ENCODE results near the gene CABLES2. TPM values are rescaled to one million over a fixed set of nuclear protein-coding genes. Genes with fewer than 3 reads are reported as not detected.

Gene CABLES2
- total and polyA plus RNA-seq, 4 experiments from 2014 or later, result 0.45 to 7.5 (median 3.8) TPM

DNA sequence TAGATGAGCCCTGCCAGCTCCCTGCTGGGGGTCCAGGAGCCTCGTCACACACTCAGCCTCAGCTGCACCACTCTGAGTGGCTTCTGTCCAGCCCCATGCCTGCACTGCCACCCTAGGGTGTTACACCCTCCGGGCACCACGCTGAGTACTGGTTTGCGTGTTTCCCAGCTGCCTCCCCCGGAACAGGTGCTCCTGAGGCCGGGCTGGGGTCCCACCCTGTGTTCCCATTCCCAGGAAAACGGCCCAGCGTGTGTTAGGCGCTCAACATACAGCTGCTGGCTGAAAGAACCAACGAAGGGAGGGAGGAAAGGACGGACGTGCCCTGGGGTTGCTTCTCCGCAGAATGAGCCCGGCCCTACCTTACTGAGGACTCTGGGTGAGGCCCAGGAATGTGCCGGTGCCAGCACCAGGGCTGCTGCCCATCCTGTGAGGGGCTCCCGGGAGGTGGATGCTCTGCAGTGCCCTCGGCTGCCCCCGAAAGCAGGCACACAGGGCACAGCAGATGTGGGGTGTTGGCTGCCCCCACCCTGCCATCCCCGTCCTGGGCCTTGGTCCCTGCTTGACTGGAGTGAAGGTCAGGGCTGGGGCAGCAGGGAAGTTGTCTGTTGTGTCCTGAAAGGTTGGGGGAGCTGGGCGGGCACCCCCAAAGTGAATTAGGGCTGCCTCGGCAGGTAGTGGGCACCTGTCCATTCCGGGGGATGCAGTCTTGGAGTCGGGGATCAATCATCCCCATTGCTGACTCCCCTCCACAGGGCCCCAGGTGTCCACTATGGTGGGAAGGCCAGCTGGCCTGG is 56.3 kb downstream of the CABLES2 start:
- CTCF ChIA-PET (ENCODE audit: partially characterized antibody), result no interaction called here
- H3K4me3 ChIP-seq (ENCODE audit: low read length in 2 of 2), result no peak overlapping the region
- no peaks in the 10 kb centered on the region for H3K9me3 ChIP-seq (ENCODE audit: control insufficient read depth in 1 of 2, low read length in 2 of 2)
- no peaks in the 10 kb centered on the region for H3K27me3 ChIP-seq (ENCODE audit: insufficient read depth, low read length)
- no peaks in the 10 kb centered on the region for H3K4me1 ChIP-seq (ENCODE audit: insufficient read depth, low read length)
- POLR2A ChIA-PET (ENCODE audit: partially characterized antibody), result no interaction called here
- DNase-seq, result peak in 1 of 5 donors; percentile 16
- H3K9me3 Mint-ChIP-seq, result peaks cover 0 to 10% (median 6%) of the 10 kb centered on the region in 8 donors
- no peak overlapping the region for H3K27ac Mint-ChIP-seq
- peaks cover 0 to 3% (median under 1%) of the 10 kb centered on the region in 4 donors for H3K4me1 Mint-ChIP-seq
- H3K27ac ChIP-seq (ENCODE audit: low read depth, low read length), result no peak overlapping the region
- H3K27me3 Mint-ChIP-seq, result no peaks in the 10 kb centered on the region
- H3K4me3 Mint-ChIP-seq, result no peak overlapping the region
- intact Hi-C loops (cut with micrococcal nuclease), result no loop called here
- H3K36me3 Mint-ChIP-seq, result no peaks in the 10 kb centered on the region
- no peaks in the 10 kb centered on the region for H3K36me3 ChIP-seq (ENCODE audit: insufficient read depth, low read length)

DNA sequence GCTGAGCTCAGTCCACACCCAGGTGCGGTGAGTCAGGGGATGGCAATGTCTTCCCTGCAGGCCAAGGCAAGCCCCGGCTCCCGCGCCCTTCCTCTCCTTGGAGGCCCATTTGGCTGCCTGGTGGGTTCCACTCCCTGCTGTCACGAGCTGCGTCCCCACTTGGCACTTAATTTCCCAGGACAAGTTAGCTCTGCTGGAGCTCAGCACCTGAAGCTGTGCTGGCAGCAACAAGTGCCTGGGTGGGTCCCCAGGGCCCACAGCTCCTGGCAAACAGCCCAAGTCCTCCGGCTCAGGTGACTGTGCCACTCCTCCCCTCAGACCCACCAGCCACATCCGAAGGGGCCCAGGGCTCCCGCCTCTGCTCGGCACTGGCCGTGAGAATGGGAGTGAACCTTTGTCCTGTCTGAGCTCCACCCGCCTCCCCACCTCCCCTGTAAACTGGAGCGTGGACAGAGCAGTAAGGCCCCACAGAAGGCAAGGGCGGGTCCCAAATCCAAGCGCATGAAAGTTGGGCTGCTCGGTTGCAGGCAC is 56.9 kb downstream of the CABLES2 start:
- Histone ChIP-seq H3K27ac (ENCODE audit: low read depth, low read length) (no peak overlapping the region), H3K4me1 (ENCODE audit: insufficient read depth, low read length) (no peaks in the 10 kb centered on the region), H3K4me3 (ENCODE audit: low read length in 2 of 2) (no peak overlapping the region), H3K27me3 (ENCODE audit: insufficient read depth, low read length) (no peaks in the 10 kb centered on the region), H3K36me3 (ENCODE audit: insufficient read depth, low read length) (no peaks in the 10 kb centered on the region), H3K9me3 (ENCODE audit: control insufficient read depth in 1 of 2, low read length in 2 of 2) (no peaks in the 10 kb centered on the region)
- Mint-ChIP-seq H3K27ac (peak overlapping the region in 1 of 7 donors; percentile 57), H3K36me3 (no peaks in the 10 kb centered on the region), H3K27me3 (no peaks in the 10 kb centered on the region), H3K4me1 (peaks cover 0 to 3% (median under 1%) of the 10 kb centered on the region in 4 donors), H3K9me3 (peaks cover 0 to 10% (median 6%) of the 10 kb centered on the region in 8 donors), H3K4me3 (no peak overlapping the region)
- ChIA-PET POLR2A (ENCODE audit: partially characterized antibody) (no interaction called here), CTCF (ENCODE audit: partially characterized antibody) (no interaction called here)
- DNase-seq, result peak in 1 of 5 donors; percentile 13
- intact Hi-C loops (cut with micrococcal nuclease), result no loop called here

DNA sequence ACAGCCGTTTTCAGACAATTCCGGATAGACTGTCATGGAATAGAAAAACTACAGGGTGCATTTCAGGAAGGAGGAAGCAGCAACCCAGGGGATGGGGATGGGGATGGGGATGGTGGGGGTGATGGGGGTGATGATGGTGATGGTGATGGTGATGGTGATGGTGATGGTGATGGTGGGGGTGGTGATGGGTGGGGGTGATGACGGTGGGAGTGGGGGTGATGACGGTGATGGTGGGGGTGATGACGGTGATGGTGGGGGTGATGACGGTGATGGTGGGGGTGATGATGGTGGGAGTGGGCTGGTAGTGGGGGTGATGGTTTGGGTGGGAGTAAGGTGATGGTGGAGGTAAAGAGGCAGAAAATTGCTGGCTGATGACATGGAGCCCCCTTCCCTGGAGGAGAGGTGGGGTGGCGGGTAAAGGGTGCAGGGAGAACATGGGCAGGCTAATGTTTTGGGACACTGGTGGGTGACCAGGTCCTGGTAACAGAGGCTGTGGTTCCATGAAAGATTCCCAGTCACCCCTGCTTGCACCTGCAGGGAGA is 57.5 kb downstream of the CABLES2 start:
- Mint-ChIP-seq H3K9me3 (peaks cover 0 to 10% (median 6%) of the 10 kb centered on the region in 8 donors), H3K36me3 (no peaks in the 10 kb centered on the region), H3K27me3 (no peaks in the 10 kb centered on the region), H3K4me1 (peaks cover 0 to 3% (median 1%) of the 10 kb centered on the region in 4 donors), H3K4me3 (peak overlapping the region in 1 of 8 donors; percentile 30), H3K27ac (no peak overlapping the region)
- no peak overlapping the region for H3K4me3 ChIP-seq (ENCODE audit: low read length in 2 of 2)
- no peak overlapping the region for H3K27ac ChIP-seq (ENCODE audit: low read depth, low read length)
- intact Hi-C loops (cut with micrococcal nuclease), result no loop called here
- H3K9me3 ChIP-seq (ENCODE audit: control insufficient read depth in 1 of 2, low read length in 2 of 2), result no peaks in the 10 kb centered on the region
- no peaks in the 10 kb centered on the region for H3K36me3 ChIP-seq (ENCODE audit: insufficient read depth, low read length)
- H3K4me1 ChIP-seq (ENCODE audit: insufficient read depth, low read length), result no peaks in the 10 kb centered on the region
- no peak for DNase-seq
- H3K27me3 ChIP-seq (ENCODE audit: insufficient read depth, low read length), result no peaks in the 10 kb centered on the region
- ChIA-PET CTCF (ENCODE audit: partially characterized antibody) (no interaction called here), POLR2A (ENCODE audit: partially characterized antibody) (no interaction called here)

DNA sequence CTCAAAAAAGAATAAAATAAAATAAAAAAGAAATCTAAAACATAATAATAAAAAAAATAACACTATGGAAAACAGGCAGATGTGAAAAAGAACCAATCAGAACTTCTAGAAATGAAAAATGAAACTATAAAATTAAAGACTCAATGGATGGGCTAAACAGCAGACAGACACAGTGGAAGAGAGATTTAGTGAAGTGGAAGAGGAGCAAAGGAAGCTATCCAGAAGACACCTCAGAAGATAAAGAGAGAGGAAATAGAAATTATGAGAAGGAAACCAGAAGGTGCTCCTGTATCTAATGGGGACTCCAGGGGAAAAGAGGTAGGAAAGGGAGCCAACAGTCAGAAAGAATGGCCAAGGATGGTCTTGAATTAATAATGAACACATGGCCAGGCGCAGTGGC is 58.5 kb downstream of the CABLES2 start:
- POLR2A ChIA-PET (ENCODE audit: partially characterized antibody), result no interaction called here
- peak overlapping the region in 1 of 7 donors; percentile 41 for H3K27ac Mint-ChIP-seq
- Histone ChIP-seq H3K9me3 (ENCODE audit: control insufficient read depth in 1 of 2, low read length in 2 of 2) (no peaks in the 10 kb centered on the region), H3K27me3 (ENCODE audit: insufficient read depth, low read length) (no peaks in the 10 kb centered on the region), H3K4me3 (ENCODE audit: low read length in 2 of 2) (no peak overlapping the region), H3K4me1 (ENCODE audit: insufficient read depth, low read length) (no peaks in the 10 kb centered on the region), H3K27ac (ENCODE audit: low read depth, low read length) (no peak overlapping the region), H3K36me3 (ENCODE audit: insufficient read depth, low read length) (no peaks in the 10 kb centered on the region)
- H3K4me3 Mint-ChIP-seq, result no peak overlapping the region
- H3K27me3 Mint-ChIP-seq, result no peaks in the 10 kb centered on the region
- peaks cover 0 to 10% (median 6%) of the 10 kb centered on the region in 8 donors for H3K9me3 Mint-ChIP-seq
- peaks cover 0 to 3% (median 1%) of the 10 kb centered on the region in 4 donors for H3K4me1 Mint-ChIP-seq
- no peaks in the 10 kb centered on the region for H3K36me3 Mint-ChIP-seq
- CTCF ChIA-PET (ENCODE audit: partially characterized antibody), result no interaction called here
- DNase-seq, result no peak
- intact Hi-C loops (cut with micrococcal nuclease), result no loop called here

DNA sequence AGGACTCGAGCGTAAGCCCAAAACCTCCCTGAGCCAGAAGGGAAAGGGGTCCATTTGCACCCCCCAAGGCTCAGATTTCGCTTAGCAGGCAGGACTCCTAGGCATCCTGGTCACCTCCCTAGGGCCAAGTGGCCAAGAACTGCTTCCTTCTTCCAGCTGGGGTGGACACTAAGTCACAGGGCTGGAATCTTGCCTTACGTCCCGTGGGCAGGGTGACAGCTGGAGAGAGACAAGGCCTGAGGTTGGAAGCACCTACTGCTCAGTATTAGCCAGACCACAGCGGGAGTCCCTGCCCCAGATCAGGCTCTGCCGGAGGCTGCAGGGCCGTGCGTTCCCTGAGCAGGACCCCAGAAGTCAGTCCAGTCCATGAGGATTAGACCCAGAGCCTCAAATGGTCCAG is 59.6 kb downstream of the CABLES2 start:
- Mint-ChIP-seq H3K27ac (no peak overlapping the region), H3K27me3 (no peaks in the 10 kb centered on the region), H3K36me3 (no peaks in the 10 kb centered on the region), H3K4me1 (peaks cover 0 to 3% (median 1%) of the 10 kb centered on the region in 4 donors), H3K4me3 (no peak overlapping the region), H3K9me3 (peaks cover 0 to 10% (median 6%) of the 10 kb centered on the region in 8 donors)
- no peaks in the 10 kb centered on the region for H3K36me3 ChIP-seq (ENCODE audit: insufficient read depth, low read length)
- H3K9me3 ChIP-seq (ENCODE audit: control insufficient read depth in 1 of 2, low read length in 2 of 2), result no peaks in the 10 kb centered on the region
- no peak overlapping the region for H3K4me3 ChIP-seq (ENCODE audit: low read length in 2 of 2)
- H3K27me3 ChIP-seq (ENCODE audit: insufficient read depth, low read length), result no peaks in the 10 kb centered on the region
- DNase-seq, result peak in 1 of 5 donors; percentile 1
- intact Hi-C loops (cut with micrococcal nuclease), result no loop called here
- ChIA-PET POLR2A (ENCODE audit: partially characterized antibody) (no interaction called here), CTCF (ENCODE audit: partially characterized antibody) (no interaction called here)
- no peak overlapping the region for H3K27ac ChIP-seq (ENCODE audit: low read depth, low read length)
- H3K4me1 ChIP-seq (ENCODE audit: insufficient read depth, low read length), result no peaks in the 10 kb centered on the region

DNA sequence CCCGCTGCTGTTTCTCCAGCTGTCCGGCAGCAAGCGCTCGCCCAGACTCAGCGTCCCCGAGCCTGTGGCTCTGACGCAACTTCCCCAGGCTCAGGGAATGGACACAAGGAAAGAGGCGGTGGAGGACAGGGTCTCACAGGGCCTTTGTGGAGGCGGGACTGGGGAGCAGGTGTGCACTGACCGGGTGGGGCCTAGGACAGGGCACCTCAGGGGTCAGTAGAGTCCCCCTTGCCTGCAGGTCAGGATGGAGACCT is 60.0 kb downstream of the CABLES2 start:
- Histone ChIP-seq H3K27me3 (ENCODE audit: insufficient read depth, low read length) (no peaks in the 10 kb centered on the region), H3K4me3 (ENCODE audit: low read length in 2 of 2) (no peak overlapping the region), H3K36me3 (ENCODE audit: insufficient read depth, low read length) (no peaks in the 10 kb centered on the region), H3K4me1 (ENCODE audit: insufficient read depth, low read length) (no peaks in the 10 kb centered on the region), H3K9me3 (ENCODE audit: control insufficient read depth in 1 of 2, low read length in 2 of 2) (no peaks in the 10 kb centered on the region), H3K27ac (ENCODE audit: low read depth, low read length) (no peak overlapping the region)
- Mint-ChIP-seq H3K27me3 (no peaks in the 10 kb centered on the region), H3K9me3 (peaks cover 0 to 10% (median 6%) of the 10 kb centered on the region in 8 donors), H3K27ac (no peak overlapping the region), H3K4me1 (peaks cover 0 to 3% (median 1%) of the 10 kb centered on the region in 4 donors), H3K4me3 (no peak overlapping the region), H3K36me3 (no peaks in the 10 kb centered on the region)
- ChIA-PET CTCF (ENCODE audit: partially characterized antibody) (no interaction called here), POLR2A (ENCODE audit: partially characterized antibody) (no interaction called here)
- no peak for DNase-seq
- intact Hi-C loops (cut with micrococcal nuclease), result no loop called here

DNA sequence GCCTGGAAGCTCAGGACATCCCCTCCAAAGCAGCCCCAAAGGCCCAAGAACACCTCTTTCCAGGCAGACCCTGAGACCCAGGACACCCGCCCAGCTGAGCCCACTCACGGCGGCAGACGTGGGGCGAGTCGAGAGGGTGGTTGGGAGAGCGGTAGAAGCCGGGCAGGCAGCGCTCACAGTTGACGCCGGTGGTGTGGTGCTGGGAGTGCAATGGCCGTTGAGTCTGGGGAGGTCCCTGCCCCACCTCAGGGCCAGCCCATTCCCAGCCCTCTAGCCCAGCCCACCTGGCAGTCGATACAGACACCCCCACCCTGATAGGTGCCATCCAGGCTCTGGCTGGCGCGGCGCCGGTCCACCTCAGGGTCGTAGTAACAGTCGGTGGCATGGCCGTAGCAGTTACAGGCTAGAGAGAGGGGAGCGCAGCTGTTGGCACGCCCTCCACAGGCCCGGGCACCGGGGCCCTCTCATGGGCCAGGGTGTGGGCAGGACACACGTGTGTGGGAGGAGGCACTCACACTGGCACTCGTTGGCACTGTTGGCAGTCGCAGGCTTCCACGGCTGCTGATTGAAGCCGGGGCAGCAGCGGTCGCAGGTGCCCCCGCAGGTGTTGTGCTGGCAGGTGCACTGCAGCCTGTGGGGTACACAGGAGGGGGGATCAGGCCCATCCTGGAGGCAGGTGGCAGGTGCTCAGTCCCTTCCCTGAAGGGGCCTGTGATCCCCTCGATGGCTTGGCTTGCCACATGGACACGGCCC is 60.5 kb downstream of the CABLES2 start:
- no peak overlapping the region for H3K4me3 ChIP-seq (ENCODE audit: low read length in 2 of 2)
- H3K4me3 Mint-ChIP-seq, result no peak overlapping the region
- H3K4me1 ChIP-seq (ENCODE audit: insufficient read depth, low read length), result no peaks in the 10 kb centered on the region
- H3K36me3 ChIP-seq (ENCODE audit: insufficient read depth, low read length), result no peaks in the 10 kb centered on the region
- DNase-seq, result peak in 1 of 5 donors; percentile 21
- no peaks in the 10 kb centered on the region for H3K9me3 ChIP-seq (ENCODE audit: control insufficient read depth in 1 of 2, low read length in 2 of 2)
- H3K9me3 Mint-ChIP-seq, result peaks cover 0 to 10% (median 6%) of the 10 kb centered on the region in 8 donors
- CTCF ChIA-PET (ENCODE audit: partially characterized antibody), result no interaction called here
- no peak overlapping the region for H3K27ac Mint-ChIP-seq
- no peaks in the 10 kb centered on the region for H3K27me3 ChIP-seq (ENCODE audit: insufficient read depth, low read length)
- H3K27ac ChIP-seq (ENCODE audit: low read depth, low read length), result no peak overlapping the region
- H3K27me3 Mint-ChIP-seq, result peaks cover 0 to under 1% of the 10 kb centered on the region in 2 donors
- no peaks in the 10 kb centered on the region for H3K36me3 Mint-ChIP-seq
- peaks cover 0 to 3% (median 1%) of the 10 kb centered on the region in 4 donors for H3K4me1 Mint-ChIP-seq
- POLR2A ChIA-PET (ENCODE audit: partially characterized antibody), result no interaction called here
- intact Hi-C loops (cut with micrococcal nuclease), result no loop called here

All from CD4-positive, alpha-beta memory T cell (primary cell).